Measurements from ENCODE around the gene CA9.

CA9 gene

GRCh38 chr9:35717132-35717870 lies 43.6 kb downstream of the CA9 start:
- no peak for DNase-seq

GRCh38 chr9:35718721-35719511 lies 45.2 kb downstream of the CA9 start:
- DNase-seq: no peak

- no peak for DNase-seq
Measured at GRCh38 chr9:35719546-35719945, 45.8 kb downstream of the CA9 start.

- DNase-seq: no peak
Measured at GRCh38 chr9:35723426-35723825, 49.7 kb downstream of the CA9 start.

- DNase-seq: no peak
Measured at GRCh38 chr9:35723908-35724307, 50.2 kb downstream of the CA9 start.

- DNase-seq: no peak
Measured at GRCh38 chr9:35725362-35725761, 51.6 kb downstream of the CA9 start.

GRCh38 chr9:35726931-35727330 lies 53.2 kb downstream of the CA9 start:
- no peak for DNase-seq

GRCh38 chr9:35727676-35728040 lies 53.9 kb downstream of the CA9 start:
- DNase-seq: no peak

- peak; percentile 63 for DNase-seq
Measured at GRCh38 chr9:35728041-35728971, 54.6 kb downstream of the CA9 start.

GRCh38 chr9:35729101-35729500 lies 55.4 kb downstream of the CA9 start:
- no peak for DNase-seq

GRCh38 chr9:35729700-35730485 lies 56.2 kb downstream of the CA9 start:
- DNase-seq: no peak

- no peak for DNase-seq
Measured at GRCh38 chr9:35730486-35730854, 56.7 kb downstream of the CA9 start.
